CD4-positive, alpha-beta T cell (primary cell): Measurements from ENCODE around the gene POFUT1. TPM values are rescaled to one million over a fixed set of nuclear protein-coding genes. Genes with fewer than 3 reads are reported as not detected.
"Not testable (repeated sequence)": the region's sequence is repeated elsewhere in the genome, so short reads cannot be mapped to it uniquely, and the experiment has no call there.

ENCODE experiments used
- ATAC-seq: fragments of 200-7000 bp; cut with Tn5 transposase; one replicate; pipeline ENCODE4 v1.10.0; 2022; ENCODE audit warnings: mild to moderate bottlenecking; ENCODE audit not compliant: poor library complexity
- CTCF ChIA-PET: fragments of 350-600 bp; sonication (Branson Sonifier 250); formaldehyde crosslinking; loops from one replicate; lab custom pipeline; 2021; ENCODE audit warnings: antibody characterized with exemption, inconsistent platforms; lab: Charles Lee
- POLR2A ChIA-PET: fragments of 350-600 bp; sonication (Branson Sonifier 250); formaldehyde crosslinking; loops from one replicate; lab custom pipeline; 2021; ENCODE audit warnings: antibody characterized with exemption, inconsistent platforms; lab: Charles Lee
- DNase-seq, 14 experiments: peaks; one replicate each; pipeline ENCODE4 v3.0.0-alpha.2; 2013 to 2020; ENCODE audit warnings: mixed read lengths in 2 of 14
- H3K27ac ChIP-seq, 2 donors: one replicate each; pipeline versions ENCODE4 v1.5.1 to v1.7.0; 2013; ENCODE audit warnings: low read length in 2 of 2, low read depth in 1 of 2, mild to moderate bottlenecking in 1 of 2
- H3K27me3 ChIP-seq, 2 experiments: 1 replicate in 1 of 2; 2 replicates in 1 of 2; pipeline versions ENCODE4 v1.6.1 to v1.7.0; 2013; ENCODE audit warnings: low read length in 2 of 2, control low read depth in 1 of 2, mild to moderate bottlenecking in 1 of 2, moderate library complexity in 1 of 2; ENCODE audit not compliant: insufficient read depth in 2 of 2, control insufficient read depth in 1 of 2
- H3K36me3 ChIP-seq: one replicate; pipeline ENCODE4 v1.6.1; 2013; ENCODE audit warnings: low read length, control low read depth; ENCODE audit not compliant: insufficient read depth
- H3K4me1 ChIP-seq: one replicate; pipeline ENCODE4 v1.6.1; 2013; ENCODE audit warnings: low read length, control low read depth; ENCODE audit not compliant: insufficient read depth
- H3K4me3 ChIP-seq: one replicate; pipeline ENCODE4 v1.5.1; 2013; ENCODE audit warnings: mild to moderate bottlenecking, low read length, moderate library complexity
- H3K9me3 ChIP-seq, 2 experiments: 1 replicate in 1 of 2; 2 replicates in 1 of 2; pipeline versions ENCODE4 v1.6.1 to v1.7.0; 2013; ENCODE audit warnings: low read length in 2 of 2, mild to moderate bottlenecking in 2 of 2, control low read depth in 1 of 2, moderate library complexity in 1 of 2; ENCODE audit not compliant: control insufficient read depth in 1 of 2, insufficient read depth in 1 of 2
- H3K27ac Mint-ChIP-seq: one replicate; pipeline ENCODE4 v1.8.0; 2020; ENCODE audit warnings: mixed read lengths
- H3K27me3 Mint-ChIP-seq: one replicate; pipeline ENCODE4 v1.8.0; 2021; ENCODE audit warnings: mixed read lengths
- H3K36me3 Mint-ChIP-seq: one replicate; pipeline ENCODE4 v1.8.0; 2021; ENCODE audit warnings: low read depth, mixed read lengths
- H3K4me1 Mint-ChIP-seq: one replicate; pipeline ENCODE4 v1.8.0; 2021; ENCODE audit warnings: low read depth, mixed read lengths
- H3K4me3 Mint-ChIP-seq: one replicate; pipeline ENCODE4 v1.8.0; 2020; ENCODE audit warnings: mild to moderate bottlenecking, mixed read lengths
- H3K9me3 Mint-ChIP-seq: one replicate; pipeline ENCODE4 v1.8.0; 2020; ENCODE audit warnings: mixed read lengths
- intact Hi-C, 2 experiments: fragments of 100-400 bp; cut with DNase I in 1 of 2; cut with micrococcal nuclease in 1 of 2; formaldehyde crosslinking; loops; one replicate each; pipeline versions ENCODE4 v1.15.1 to v1.9.0; 2023 to 2025; cut with DNase I, micrococcal nuclease
- total RNA-seq, 174 experiments: library from RNA in 2 of 174; stranded (reverse) in 2 of 174; gene quantifications; one replicate each; pipeline ENCODE4 v1.2.3 and lab custom pipeline; 2021 to 2026
- TF ChIP-seq, protein P1 (sequence below): fragments of 200-600 bp; IDR thresholded peaks from one replicate; pipeline ENCODE4 v1.8.0; 2022; ENCODE audit warnings: antibody characterized with exemption, mild to moderate bottlenecking

Gene POFUT1
- total RNA-seq, 2 experiments from 2014 or later, result 7.5 to 8.8 TPM

GRCh38 chr20:32191422-32191821 is 16.3 kb upstream of the POFUT1 start:
- POLR2A ChIA-PET, result interaction anchor here (1.5 kb wide), 1 partner anchor 88 kb away, joined by 5 read pairs; no protein-coding TSS in a partner anchor
- ATAC-seq (no peak), DNase-seq (no peak)
- peaks cover 25% of the 10 kb centered on the region for H3K4me1 ChIP-seq
- H3K9me3 Mint-ChIP-seq, result no peaks in the 10 kb centered on the region
- TF ChIP-seq, protein P1, sequence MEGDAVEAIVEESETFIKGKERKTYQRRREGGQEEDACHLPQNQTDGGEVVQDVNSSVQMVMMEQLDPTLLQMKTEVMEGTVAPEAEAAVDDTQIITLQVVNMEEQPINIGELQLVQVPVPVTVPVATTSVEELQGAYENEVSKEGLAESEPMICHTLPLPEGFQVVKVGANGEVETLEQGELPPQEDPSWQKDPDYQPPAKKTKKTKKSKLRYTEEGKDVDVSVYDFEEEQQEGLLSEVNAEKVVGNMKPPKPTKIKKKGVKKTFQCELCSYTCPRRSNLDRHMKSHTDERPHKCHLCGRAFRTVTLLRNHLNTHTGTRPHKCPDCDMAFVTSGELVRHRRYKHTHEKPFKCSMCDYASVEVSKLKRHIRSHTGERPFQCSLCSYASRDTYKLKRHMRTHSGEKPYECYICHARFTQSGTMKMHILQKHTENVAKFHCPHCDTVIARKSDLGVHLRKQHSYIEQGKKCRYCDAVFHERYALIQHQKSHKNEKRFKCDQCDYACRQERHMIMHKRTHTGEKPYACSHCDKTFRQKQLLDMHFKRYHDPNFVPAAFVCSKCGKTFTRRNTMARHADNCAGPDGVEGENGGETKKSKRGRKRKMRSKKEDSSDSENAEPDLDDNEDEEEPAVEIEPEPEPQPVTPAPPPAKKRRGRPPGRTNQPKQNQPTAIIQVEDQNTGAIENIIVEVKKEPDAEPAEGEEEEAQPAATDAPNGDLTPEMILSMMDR, result no peak
- H3K27me3 ChIP-seq, result no peaks in the 10 kb centered on the region
- no peak overlapping the region for H3K27ac ChIP-seq
- no peaks in the 10 kb centered on the region for H3K27me3 Mint-ChIP-seq
- peak overlapping the region; percentile 85 for H3K27ac Mint-ChIP-seq
- peak overlapping the region; percentile 89 for H3K4me3 Mint-ChIP-seq
- H3K4me1 Mint-ChIP-seq, result peaks cover 33% of the 10 kb centered on the region
- CTCF ChIA-PET, result no interaction called here
- intact Hi-C loops, result no loop called here
- peaks cover 27% of the 10 kb centered on the region for H3K36me3 Mint-ChIP-seq
- H3K4me3 ChIP-seq, result no peak overlapping the region
- no peaks in the 10 kb centered on the region for H3K9me3 ChIP-seq
- H3K36me3 ChIP-seq, result peaks cover 18% of the 10 kb centered on the region

- ATAC-seq (no peak), DNase-seq (no peak)
- no peaks in the 10 kb centered on the region for H3K9me3 Mint-ChIP-seq
- H3K9me3 ChIP-seq, result no peaks in the 10 kb centered on the region
- no peaks in the 10 kb centered on the region for H3K27me3 Mint-ChIP-seq
- peaks cover 33% of the 10 kb centered on the region for H3K4me1 Mint-ChIP-seq
- no peaks in the 10 kb centered on the region for H3K27me3 ChIP-seq
- peaks cover 31% of the 10 kb centered on the region for H3K36me3 Mint-ChIP-seq
- ChIA-PET POLR2A (no interaction called here), CTCF (no interaction called here)
- peak overlapping the region; percentile 85 for H3K27ac Mint-ChIP-seq
- TF ChIP-seq, protein P1, result no peak
- intact Hi-C loops, result no loop called here
- no peak overlapping the region for H3K4me3 ChIP-seq
- H3K27ac ChIP-seq, result no peak overlapping the region
- peaks cover 25% of the 10 kb centered on the region for H3K4me1 ChIP-seq
- peaks cover 22% of the 10 kb centered on the region for H3K36me3 ChIP-seq
- H3K4me3 Mint-ChIP-seq, result peak overlapping the region; percentile 71
Measured at GRCh38 chr20:32191873-32192272, 15.8 kb upstream of the POFUT1 start.

GRCh38 chr20:32192698-32193097 is 15.0 kb upstream of the POFUT1 start:
- TF ChIP-seq, protein P1, result no peak
- ChIA-PET POLR2A (no interaction called here), CTCF (no interaction called here)
- peaks cover 36% of the 10 kb centered on the region for H3K4me1 Mint-ChIP-seq
- no peaks in the 10 kb centered on the region for H3K9me3 Mint-ChIP-seq
- Histone ChIP-seq H3K36me3 (peaks cover 30% of the 10 kb centered on the region), H3K27me3 (no peaks in the 10 kb centered on the region), H3K4me3 (no peak overlapping the region), H3K4me1 (peaks cover 25% of the 10 kb centered on the region), H3K27ac (no peak overlapping the region), H3K9me3 (no peaks in the 10 kb centered on the region)
- intact Hi-C loops, result no loop called here
- H3K36me3 Mint-ChIP-seq, result peaks cover 39% of the 10 kb centered on the region
- peak overlapping the region; percentile 71 for H3K4me3 Mint-ChIP-seq
- ATAC-seq, result no peak
- no peak for DNase-seq
- peak overlapping the region; percentile 85 for H3K27ac Mint-ChIP-seq
- no peaks in the 10 kb centered on the region for H3K27me3 Mint-ChIP-seq

DNA sequence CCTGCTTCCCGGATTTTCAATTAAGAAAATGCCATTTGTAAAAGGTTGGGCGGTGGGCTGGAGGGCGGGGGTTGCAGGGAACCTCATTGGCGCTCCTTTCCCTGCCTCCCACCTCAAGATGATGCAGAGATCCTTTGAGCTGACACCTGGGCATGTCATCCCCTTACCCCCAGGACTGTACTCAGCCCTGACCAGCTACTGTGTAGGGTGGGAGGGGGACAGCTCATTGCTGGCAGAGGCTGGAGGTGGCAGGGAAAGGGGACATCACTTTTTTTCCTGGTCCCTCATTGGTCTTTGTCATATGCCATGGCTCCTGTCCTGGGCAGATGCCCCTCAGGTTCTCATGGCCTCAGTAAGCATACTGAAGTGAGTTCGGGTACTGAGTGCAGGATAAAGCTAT is 14.3 kb upstream of the POFUT1 start:
- H3K27ac ChIP-seq, POLR2A ChIA-PET, intact Hi-C loops, DNase-seq, ATAC-seq, CTCF ChIA-PET, H3K9me3 ChIP-seq, H3K4me3 ChIP-seq, H3K27ac Mint-ChIP-seq, H3K27me3 Mint-ChIP-seq, H3K4me3 Mint-ChIP-seq, H3K9me3 Mint-ChIP-seq, H3K27me3 ChIP-seq: not testable (repeated sequence)
- Histone ChIP-seq H3K36me3 (peaks cover 36% of the 10 kb centered on the region), H3K4me1 (peaks cover 20% of the 10 kb centered on the region)
- Mint-ChIP-seq H3K4me1 (peaks cover 38% of the 10 kb centered on the region), H3K36me3 (peaks cover 45% of the 10 kb centered on the region)
